Occipital lobe (tissue), 2 donors: ENCODE results near the gene AGMO. TPM values are rescaled to one million over a fixed set of nuclear protein-coding genes. Genes with fewer than 3 reads are reported as not detected.

ENCODE experiments used
- DNase-seq: peaks from one replicate; lab custom pipeline; 2025; lab: John Stamatoyannopoulos, UW
- total RNA-seq: library from RNA; depleted of rRNA; stranded (reverse); fragments of >200 nt; gene quantifications from one replicate; pipeline ENCODE4 v1.2.3, GENCODE V29; 2014

Gene AGMO
- total RNA-seq, 1 donor from 2014 or later, result not detected

DNA sequence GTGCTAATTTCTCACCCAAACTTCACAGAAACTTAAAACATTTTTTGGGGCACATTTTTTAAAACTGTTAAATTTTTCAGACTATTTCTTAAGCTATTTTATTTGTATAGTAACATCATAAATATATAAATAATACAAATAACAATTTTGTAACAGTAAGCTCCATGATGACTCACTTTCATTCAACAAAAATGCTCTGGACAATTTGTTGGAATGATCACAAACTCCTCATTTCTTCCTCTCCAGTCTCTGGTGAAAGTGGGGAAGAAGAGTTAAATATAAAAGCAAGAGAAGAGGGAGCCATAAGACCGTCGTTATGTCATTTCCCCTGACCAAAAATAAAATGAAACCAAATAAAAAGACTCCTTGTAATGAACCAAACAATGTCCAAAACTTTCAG lies 162.4 kb downstream of the AGMO start:
- no peak for DNase-seq

DNA sequence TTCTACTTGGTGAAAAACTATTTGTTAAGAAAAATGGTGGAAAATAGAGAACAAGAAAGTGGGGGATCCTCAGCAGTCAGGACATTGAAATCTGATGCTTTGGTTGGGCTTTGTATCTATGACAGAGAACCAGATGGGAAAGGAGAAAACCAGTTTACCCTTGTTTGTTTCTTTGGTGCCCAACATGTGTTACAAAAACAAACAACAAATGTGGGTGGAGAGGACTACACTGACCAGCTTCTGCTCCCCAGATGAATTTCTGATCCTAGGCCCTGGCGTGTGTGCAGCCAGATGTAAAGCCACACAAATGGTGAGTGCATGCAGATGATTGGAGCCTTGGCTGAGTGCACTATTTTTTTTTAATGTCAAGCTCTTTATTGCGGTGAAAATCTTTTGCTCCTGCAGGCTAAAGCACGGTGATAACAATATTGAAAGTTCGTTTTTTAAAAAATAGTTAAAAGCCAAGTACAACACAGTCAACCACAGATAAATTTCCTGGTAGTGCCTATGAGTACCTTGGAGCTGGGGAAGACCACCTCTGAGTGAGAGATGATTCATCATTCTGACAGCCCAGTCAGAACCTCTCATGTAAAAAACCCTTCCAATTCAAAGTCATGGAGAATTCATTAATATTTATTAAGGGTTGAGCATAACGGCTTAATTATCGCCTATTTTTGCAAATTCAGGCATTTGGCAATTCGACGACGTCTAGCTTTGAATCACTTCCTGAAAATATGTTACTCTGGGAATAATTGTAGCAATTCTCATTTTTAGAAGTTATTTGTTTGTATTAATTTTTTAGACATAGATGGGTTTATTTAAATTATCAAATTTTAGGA lies 163.7 kb downstream of the AGMO start:
- DNase-seq, result no peak

DNA sequence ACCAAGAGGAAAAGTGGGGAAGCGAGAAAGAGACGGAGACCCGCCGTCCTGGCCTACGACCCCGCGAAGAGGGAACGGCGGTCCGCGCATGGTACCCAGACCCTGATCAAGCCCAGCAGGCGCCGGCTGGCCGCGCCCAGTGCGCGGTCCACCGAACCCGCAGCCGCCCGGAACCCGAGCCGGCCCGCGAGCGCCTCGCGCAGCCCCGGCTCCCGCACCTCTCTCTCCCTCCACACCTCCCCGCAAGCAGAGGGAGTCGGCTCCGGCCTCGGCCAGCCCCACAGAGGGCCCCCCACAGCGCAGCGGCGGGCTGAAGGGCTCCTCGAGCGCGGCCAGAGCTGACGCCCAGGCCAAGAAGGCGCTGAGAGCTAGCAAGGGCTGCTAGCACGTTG lies 164.7 kb downstream of the AGMO start:
- no peak for DNase-seq

DNA sequence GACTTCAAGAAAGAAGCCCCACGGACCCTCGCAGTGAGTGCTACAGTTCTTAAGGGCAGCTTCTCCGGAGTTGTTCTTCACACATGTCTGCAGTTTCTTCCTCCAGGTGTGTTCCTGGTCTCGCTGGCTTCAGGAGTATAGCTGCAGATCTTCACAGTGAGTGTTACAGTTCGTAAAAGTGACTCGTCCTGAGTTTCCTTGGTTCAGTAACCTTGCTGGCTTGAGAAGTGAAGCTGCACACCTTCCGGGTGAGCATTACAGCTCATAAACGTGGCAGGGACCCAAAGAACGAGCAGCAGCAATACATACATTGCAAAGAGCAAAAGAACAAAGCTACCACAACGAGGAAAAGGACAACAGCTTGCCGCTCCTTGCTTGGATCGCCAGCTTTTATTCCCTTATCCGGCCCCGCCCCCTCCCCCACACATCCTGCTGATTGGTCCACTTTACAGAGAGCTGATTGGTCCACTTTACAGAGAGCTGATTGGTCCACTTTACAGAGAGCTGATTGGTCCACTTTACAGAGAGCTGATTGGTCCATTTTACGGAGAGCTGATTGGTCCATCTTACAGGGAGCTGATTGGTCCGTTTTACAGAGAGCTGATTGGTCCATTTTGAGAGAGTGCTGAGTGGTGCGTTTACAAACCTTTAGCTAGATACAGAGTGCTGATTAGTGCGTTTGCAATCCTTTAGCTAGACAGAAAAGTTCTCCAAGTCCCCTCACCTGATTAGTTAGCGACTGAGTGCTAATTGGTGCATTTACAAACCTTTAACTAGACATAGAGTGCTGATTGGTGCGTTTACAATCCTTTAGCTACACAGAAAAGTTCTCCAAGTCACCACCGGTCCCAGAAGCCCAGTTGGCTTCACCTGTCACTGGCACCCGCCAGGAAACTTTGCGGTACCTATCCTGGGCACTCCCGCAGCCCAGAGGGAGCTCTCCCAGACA lies 165.3 kb downstream of the AGMO start:
- no peak for DNase-seq

DNA sequence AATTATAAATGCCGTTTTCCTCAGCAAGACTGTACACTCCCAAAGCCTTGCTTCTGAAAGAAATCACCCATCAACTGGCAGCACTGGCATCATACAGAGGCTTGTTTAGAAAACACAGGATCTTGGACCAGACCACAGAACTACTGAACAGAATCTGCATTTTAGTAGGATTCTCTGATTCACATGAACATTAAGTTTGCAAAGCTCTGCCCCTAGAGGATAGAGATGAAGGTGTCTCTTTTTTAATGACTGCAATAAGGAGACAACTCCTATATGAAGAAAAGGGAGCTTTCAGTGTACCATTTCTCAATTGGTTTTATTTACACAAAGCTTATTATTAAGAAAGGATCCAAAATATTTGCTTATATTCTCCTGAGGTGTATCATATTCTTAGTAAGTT lies 172.7 kb downstream of the AGMO start:
- no peak for DNase-seq

DNA sequence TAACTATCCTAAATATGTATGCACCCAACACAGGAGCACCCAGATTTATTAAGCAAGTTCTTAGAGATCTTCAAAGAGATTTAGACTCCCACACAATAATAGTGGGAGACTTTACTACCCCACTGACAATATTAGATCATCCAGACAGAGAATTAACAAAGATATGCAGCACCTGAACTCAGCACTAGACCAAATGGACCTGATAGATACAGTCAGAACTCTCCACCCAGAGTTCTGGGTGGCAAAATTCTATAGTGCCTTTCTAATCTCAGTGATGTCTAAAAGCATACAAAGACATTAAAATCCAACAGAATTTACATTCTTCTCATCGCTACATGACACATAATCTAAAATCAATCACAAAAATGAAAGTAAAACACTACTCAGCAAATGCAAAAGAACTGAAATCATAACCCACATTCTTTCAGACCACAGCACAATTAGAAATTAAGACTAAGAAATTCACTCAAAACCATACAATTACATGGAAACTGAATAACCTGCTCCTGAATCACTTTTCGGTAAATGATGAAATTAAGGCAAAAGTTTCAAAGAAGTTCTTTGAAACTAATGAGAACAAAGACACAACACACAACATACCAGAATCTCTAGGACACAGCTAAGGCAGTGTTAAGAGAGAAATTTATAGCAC lies 183.2 kb downstream of the AGMO start:
- no peak for DNase-seq

DNA sequence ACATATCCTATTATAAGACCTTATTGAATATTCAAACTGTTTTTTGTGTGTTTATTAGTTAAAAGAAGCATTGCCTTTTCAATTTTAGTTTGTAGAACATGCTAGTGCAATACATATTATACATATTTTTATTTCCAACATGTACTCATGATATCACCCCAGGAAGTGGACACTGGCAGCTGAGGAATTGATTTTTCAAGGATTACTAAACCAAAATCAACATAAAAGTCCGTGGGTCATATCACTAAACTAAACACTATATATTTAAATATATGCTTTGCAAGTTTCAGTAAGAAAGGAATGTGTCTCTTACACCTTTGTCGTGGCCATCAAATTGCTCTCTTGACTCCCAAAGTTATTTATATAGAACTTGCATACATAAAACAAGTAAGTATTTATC lies 185.2 kb downstream of the AGMO start:
- DNase-seq, result no peak

DNA sequence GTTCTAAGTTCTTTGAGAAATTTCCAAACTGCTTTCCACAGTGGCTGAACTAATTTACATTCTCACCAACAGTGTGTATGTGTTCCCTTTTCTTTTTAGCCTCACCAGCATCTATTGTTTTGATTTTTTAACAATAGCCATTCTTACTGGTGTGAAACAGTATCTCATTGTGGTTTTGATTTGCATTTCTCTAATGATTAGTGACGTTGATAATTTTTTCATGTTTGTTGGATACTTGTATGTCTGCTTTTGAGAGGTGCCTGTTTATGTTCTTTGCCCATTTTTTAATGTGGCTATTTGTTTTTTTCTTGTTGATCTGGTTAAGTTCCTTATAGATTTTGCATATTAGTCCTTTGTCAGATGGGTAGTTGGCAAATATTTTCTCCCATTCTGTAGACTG lies 191.4 kb downstream of the AGMO start:
- DNase-seq, result no peak

DNA sequence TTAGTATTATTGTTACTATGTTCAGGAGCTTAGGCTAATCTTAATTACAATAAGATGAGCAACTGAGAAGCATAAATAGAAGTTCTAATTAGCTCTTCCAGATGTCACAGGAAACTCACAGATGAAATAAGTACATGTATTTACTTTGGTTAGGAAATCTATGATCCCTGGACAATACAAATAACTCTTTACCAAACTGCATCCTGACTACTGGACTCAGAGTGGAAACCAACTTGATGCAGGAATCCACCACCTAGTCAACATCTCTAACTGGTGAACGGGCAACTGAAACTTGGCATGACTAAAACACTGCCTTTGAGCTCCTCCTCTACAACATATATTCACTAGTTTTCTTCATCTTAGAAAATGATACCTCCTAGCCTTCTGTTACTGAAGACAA lies 193.2 kb downstream of the AGMO start:
- DNase-seq, result no peak

DNA sequence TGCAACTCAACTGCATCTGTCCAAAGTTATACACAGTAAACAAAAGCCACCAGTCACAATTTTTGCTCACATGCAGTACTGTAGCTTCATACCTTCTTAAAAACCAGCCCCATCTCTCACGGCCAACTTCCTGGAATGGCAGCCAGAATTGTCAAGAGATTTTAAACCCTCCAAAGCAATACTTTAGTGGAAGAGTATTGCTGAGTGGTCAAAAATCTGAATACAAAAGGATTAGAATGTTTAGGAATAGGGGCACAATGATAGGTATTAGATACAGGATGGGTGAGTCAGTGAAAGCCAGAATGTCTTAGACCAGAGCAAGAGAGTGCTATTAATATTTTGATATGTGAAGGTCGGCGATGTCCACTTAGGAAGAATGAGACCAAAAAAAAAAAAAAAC lies 193.9 kb downstream of the AGMO start:
- DNase-seq, result no peak

DNA sequence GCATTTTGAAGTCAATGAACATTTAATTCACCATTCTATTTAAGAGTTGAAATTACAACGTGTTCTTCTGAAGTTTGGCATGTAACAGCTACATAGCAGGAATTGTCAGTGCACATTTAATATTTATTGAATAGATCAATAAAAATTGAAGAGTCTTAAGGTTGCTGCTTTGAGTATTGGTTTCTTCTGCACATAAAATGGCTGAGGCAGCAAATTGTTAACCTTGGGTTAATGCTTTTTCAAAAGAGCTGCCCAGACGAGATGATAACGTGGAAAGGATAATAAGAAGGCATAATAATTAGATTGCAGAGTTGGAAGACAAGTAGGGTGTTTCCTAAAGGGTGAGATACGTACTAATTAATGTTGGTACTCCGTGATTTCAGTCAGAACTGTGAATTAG lies 203.7 kb downstream of the AGMO start:
- no peak for DNase-seq

DNA sequence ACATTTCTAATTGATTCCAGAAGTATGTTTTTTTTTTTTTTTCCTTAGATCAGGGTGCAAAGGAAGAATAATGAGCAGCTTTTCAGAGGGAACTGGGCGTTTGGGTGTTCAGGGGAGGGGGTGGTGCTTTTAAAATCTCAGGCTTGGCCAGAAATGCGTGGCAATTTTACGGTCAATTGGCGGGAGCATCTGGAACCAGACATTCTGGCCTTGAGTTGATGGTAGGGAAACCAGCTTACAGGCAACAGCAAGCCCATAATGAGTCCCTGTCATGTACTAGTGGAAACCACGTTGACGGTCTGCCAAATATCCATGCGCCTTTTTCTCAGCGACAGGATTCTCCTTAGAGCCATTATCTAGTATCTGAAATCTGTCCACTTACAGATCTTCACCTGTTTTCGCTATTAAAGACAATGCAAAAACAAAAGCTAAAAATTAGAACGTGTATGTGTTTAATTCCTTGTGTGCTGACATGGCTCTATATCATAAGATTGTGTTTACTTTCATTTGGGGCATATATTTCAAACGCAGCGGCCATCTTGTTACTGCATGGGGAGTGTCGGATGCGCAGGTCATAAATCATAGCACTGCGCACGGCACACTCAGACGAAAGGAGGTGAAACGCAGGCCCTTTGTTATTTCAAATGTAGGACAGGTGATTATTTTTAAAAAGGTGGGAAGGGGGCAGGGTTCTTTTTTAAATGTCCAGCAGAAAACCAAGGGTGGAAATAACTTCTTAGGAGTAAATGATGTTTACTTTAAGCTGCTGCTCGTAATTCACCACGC lies 209.2 kb downstream of the AGMO start:
- DNase-seq, result no peak

DNA sequence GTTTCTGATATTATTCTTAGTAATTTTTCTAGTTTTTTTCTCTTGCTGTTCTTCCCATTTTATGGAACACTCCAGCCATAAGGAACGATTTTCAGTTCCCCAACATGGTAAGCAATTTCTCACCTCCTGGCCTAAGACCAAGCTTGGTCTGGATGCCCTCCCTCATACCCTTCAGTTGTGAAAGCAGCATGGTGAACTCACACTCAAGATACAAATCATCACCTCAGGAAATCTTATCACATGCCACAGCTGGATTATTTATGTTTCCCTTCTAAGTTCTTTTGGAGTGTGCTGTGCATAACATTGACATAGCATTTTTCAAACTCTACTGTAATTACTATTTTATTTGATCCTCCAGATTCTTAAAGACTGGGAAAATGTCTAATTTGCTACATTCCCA lies 216.6 kb downstream of the AGMO start:
- DNase-seq, result no peak

DNA sequence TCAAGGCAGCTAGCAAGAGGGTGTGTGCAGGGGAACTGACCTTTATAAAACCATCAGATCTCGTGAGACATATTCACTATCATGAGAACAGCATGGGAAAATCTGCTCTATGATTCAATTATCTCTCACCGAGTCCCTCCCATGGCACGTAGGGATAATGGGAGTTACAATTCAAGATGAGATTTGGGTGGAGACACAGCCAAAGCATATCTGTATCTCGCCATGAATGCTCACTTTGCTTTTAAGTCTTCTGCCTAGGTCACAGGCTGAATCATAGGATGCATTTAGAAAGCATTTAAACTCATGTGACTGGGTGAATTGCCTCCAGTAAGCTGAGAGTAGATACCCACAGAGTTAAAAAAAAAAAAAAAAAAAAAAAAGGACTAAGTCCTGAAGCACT lies 220.0 kb downstream of the AGMO start:
- DNase-seq, result no peak

DNA sequence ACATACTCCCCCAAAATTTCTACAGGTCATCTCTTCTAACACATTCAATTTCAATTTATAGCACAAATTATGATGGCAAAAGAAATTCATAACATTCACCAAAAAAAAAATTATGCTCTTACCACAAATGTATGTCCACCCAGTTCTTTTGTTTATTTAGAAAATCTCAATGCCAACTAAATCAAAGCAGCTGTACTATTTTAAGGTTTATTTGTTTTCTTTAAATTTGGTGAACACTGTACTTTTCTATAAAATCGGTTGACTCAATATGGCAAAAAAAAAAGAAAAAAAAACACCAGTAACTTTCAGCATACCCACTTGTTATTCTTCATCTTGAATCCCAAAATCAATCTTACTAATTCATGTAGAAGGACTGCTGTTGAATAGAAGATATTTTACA lies 225.7 kb downstream of the AGMO start:
- DNase-seq, result no peak

DNA sequence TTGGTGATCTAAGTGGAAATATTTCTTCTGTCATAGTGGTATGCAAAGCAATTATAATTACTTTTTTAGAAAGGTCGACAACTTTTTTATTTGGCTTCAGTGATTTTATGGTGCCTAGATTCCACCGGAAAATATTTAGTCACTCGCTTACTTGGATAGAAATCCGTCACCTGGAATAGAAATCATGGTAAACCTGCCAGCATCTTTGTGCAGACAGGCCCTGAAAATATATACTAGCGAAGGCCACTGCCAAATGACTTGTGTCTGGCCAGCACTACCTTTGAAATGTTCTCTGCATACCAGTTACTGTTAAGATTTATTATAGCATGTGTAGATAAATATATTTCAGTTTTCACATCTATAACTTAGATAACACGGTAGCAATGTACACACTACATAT lies 226.4 kb downstream of the AGMO start:
- no peak for DNase-seq

DNA sequence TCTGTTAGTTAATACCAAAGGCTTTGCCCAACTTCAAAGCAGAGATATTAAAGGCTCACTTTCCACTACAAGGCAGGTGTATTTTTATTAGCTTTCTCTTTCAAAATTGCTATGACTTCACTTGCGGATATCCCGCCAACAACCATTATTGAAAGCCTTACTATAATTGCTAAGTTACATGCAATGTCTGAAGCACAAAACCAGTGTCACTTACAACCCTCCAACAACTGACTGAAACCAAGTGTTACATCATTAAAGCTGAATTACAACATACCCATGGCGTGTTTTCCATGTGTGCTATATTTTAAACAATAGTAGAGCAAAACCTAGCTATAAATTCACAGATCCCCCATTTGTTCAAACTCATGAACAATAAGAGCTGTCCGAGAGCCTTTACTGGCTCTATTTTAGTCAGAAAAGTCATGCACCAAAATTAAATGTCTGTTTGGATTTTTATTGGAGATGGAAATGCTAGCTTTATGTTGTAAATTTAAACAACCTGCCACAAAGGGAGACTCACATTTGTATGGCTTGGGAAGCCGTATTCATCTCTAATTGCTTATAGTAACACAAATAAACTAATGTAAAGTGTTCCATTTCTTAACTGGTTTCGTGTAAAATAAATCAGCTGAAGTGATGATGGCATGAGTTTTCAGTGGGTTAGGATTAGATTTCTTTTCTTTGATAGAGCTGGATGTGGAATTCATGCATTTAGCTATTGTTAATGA lies 227.1 kb downstream of the AGMO start:
- DNase-seq, result no peak

DNA sequence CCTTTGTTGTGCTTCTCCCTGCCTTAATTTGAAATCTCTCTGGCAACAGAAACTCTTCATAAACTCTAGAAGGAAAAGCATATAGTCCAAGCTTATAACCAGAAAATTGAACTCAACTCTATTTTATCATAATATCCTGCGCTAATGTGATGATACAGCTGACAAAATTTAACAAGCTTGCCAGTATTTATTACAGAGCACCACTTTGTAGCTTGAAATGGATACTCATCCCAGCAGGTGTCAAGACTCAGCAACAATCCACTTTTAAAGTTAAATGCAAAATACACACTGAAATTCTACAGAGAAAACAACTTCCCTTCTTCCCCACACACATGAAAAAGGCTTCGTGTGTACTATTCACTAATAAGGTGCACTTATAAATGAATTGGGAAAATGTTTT lies 228.9 kb downstream of the AGMO start:
- no peak for DNase-seq

DNA sequence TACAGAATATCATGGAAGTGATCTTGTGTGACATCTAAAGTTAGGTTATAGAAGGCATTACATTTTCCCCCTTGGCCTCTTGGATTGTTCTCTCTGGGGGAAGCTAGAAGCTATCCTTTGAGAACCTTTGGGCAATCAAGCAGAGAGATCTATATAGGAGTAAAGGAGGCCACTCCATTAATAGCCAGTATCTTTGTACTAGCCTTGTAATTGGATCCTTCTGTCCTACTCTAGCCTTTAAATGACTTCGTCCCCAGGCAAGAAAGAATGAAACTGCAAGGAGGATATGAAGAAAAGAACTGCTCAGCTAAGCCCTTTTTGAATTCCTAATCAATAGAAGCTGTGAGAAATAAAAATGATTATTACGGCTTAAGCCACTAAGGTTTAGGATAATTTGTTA lies 230.9 kb downstream of the AGMO start:
- no peak for DNase-seq

DNA sequence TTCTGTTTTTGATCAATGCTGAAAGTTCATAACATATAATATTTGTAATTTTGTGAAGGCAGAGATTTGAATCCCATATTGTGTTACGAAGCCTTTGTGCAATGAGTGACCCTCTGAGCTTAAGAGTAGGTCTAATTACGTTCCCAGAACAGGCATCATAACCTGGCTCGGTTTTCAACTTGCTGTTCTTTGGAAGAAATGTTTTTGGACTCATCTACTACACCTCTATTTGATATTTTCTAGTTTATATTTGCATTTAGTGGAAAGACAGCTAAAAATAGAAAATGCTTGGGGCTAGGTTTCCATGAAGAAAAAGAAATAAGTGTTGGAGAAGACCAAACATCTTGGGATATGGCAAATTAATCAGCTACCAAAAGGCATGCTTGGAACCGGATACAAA lies 234.8 kb downstream of the AGMO start:
- no peak for DNase-seq
